GM12891 (cell line): ENCODE results near the gene DCAF8L2.

Experiments
- POLR2A ChIP-seq: IDR thresholded peaks from 2 replicates; pipeline ENCODE4 v1.6.1; 2011; ENCODE audit warnings: low read depth, low read length, control low read depth
- POLR2AphosphoS5 ChIP-seq: IDR thresholded peaks from 2 replicates; pipeline ENCODE4 v1.6.1; 2011; ENCODE audit warnings: low read depth, low read length, control low read depth

- TF ChIP-seq POLR2A (no peak), POLR2AphosphoS5 (no peak)
Measured at GRCh38 chrX:27599928-27600327, 9.8 kb downstream of the DCAF8L2 start.
